LNCAP (cell line): ENCODE results near the gene SLC35F3.

Experiments used
- TF ChIP-seq, protein P1 (sequence below): fragments of 450-650 bp; IDR thresholded peaks from 2 replicates; pipeline ENCODE4 v1.5.1; 2017; ENCODE audit warnings: mild to moderate bottlenecking

The SLC35F3 gene

DNA sequence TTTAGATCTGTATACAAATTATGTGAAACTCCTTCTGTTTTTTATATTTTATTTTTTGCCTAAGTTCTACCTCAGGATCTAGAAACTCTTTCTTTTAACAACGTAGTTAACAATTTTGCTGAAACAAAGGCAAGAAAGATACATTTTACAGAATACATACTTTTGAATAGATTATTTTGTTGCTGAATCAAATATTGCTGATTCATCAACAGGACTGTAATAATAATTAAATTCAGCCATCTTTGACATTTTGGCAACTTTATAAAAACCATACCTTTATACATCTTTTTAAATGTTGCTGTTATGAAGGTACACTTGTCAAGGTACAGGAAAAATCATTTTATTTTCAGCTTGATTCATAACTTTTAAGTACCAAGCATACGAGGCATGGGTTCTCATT is 458.1 kb downstream of the SLC35F3 start:
- TF ChIP-seq, protein P1, sequence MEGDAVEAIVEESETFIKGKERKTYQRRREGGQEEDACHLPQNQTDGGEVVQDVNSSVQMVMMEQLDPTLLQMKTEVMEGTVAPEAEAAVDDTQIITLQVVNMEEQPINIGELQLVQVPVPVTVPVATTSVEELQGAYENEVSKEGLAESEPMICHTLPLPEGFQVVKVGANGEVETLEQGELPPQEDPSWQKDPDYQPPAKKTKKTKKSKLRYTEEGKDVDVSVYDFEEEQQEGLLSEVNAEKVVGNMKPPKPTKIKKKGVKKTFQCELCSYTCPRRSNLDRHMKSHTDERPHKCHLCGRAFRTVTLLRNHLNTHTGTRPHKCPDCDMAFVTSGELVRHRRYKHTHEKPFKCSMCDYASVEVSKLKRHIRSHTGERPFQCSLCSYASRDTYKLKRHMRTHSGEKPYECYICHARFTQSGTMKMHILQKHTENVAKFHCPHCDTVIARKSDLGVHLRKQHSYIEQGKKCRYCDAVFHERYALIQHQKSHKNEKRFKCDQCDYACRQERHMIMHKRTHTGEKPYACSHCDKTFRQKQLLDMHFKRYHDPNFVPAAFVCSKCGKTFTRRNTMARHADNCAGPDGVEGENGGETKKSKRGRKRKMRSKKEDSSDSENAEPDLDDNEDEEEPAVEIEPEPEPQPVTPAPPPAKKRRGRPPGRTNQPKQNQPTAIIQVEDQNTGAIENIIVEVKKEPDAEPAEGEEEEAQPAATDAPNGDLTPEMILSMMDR, result no peak

- TF ChIP-seq, protein P1, result no peak
Measured at GRCh38 chr1:234368320-234369032, 464.0 kb downstream of the SLC35F3 start.

DNA sequence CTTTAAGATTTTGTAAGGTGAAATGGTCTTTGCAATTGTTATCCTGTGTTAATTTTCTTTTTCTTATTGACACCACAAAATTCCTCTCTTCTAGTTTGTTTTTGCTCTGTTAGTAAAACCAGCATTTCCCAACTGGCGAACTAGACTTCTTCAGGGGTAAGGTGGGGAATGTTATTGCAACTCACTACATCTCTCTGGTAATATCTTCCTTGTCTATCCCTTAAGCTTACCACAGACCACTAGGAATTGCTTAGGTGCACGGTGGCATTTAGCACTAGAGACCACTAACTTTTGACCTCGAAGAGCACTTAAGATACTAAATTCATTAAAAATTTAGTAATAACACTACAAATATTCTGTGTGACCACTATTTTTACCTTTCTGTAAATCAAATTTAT is 464.6 kb downstream of the SLC35F3 start:
- TF ChIP-seq, protein P1, result no peak

- TF ChIP-seq, protein P1, result no peak
Measured at GRCh38 chr1:234369784-234370183, 465.3 kb downstream of the SLC35F3 start.

DNA sequence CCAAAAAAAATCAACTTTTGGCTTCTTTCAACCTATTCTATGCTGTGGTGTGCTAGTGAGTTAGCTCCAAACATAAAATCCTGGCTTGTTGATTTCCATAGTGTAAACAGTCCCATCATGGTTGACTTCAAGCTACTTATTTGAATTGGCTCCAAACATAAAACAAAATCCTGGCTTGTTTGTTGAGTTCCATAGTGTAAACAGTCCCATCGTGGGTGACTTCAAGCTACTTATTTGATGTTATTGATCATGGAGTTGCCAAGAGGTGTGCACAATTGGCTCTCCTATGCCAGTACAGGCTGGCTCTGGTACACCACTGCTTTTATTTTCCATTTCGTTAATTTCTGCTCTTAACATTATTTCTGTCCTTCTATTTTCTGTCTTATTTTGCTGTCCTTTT is 466.9 kb downstream of the SLC35F3 start:
- TF ChIP-seq, protein P1, result no peak

GRCh38 chr1:234372011-234372757 is 467.7 kb downstream of the SLC35F3 start:
- TF ChIP-seq, protein P1, result no peak

GRCh38 chr1:234373064-234373958 is 468.8 kb downstream of the SLC35F3 start, which contains the start of gene COA6:
COA6 (plus strand) TSS chr1:234373456; CDS start chr1:234373467, 11 bp downstream.
- TF ChIP-seq, protein P1, result no peak
